Measurements from ENCODE around the gene ATG7.
"Not testable (repeated sequence)": the region's sequence is repeated elsewhere in the genome, so short reads cannot be mapped to it uniquely, and the experiment has no call there.

The ATG7 gene

DNA sequence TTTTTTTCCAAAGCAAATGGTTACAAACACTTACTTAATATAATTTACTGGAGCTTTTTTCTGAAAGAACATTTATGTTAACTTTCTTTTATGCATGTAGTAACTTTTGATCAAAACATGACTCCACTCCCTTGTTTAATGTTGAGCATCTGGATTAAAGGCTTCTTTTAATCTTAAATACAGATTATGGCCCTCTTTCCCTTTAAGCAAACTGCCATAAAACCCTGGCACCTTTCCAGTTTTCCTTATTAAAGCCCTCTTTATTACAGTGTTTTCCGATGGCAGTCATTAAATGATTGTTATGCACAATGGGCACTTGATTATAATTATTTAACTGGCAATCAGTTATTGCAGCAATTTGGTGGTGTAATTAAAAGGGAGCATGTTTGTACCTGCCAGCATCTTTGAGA lies 204.5 kb downstream of the ATG7 start:
- TF ChIP-seq, protein P1, sequence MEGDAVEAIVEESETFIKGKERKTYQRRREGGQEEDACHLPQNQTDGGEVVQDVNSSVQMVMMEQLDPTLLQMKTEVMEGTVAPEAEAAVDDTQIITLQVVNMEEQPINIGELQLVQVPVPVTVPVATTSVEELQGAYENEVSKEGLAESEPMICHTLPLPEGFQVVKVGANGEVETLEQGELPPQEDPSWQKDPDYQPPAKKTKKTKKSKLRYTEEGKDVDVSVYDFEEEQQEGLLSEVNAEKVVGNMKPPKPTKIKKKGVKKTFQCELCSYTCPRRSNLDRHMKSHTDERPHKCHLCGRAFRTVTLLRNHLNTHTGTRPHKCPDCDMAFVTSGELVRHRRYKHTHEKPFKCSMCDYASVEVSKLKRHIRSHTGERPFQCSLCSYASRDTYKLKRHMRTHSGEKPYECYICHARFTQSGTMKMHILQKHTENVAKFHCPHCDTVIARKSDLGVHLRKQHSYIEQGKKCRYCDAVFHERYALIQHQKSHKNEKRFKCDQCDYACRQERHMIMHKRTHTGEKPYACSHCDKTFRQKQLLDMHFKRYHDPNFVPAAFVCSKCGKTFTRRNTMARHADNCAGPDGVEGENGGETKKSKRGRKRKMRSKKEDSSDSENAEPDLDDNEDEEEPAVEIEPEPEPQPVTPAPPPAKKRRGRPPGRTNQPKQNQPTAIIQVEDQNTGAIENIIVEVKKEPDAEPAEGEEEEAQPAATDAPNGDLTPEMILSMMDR (IDR thresholded peaks at IDR 0.05; ENCODE audit: borderline replicate concordance, insufficient read depth, low read depth, low read length), result no peak
- no peak overlapping the region for H3K4me3 ChIP-seq (ENCODE audit: low read depth, low read length)

- no peak overlapping the region for H3K4me3 ChIP-seq (ENCODE audit: low read depth, low read length)
- TF ChIP-seq, protein P1 (IDR thresholded peaks at IDR 0.05; ENCODE audit: borderline replicate concordance, insufficient read depth, low read depth, low read length), result no peak
These were observed 205.3 kb downstream of the ATG7 start for GRCh38 chr3:11477407-11477911.

DNA sequence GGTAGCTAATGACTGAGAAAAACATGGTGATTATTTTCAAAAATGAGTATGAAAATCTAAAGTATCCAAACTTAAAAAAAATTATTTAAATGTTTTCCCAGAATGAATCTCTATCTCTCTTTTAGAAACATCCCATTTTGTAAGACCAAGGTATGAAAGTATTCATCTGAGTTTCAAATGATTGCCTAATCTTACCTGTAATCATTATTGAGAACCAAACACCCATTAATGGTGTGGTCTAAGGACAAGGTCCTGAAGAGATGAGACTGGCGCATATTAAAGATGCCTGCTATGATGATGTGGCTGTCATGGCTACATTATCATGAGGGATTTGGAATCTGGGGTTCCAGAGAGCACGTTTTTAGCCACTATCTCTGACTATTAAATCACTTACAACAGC lies 206.0 kb downstream of the ATG7 start:
- TF ChIP-seq, protein P1 (IDR thresholded peaks at IDR 0.05; ENCODE audit: borderline replicate concordance, insufficient read depth, low read depth, low read length), result no peak
- H3K4me3 ChIP-seq (ENCODE audit: low read depth, low read length), result no peak overlapping the region

- TF ChIP-seq, protein P1 (IDR thresholded peaks at IDR 0.05; ENCODE audit: borderline replicate concordance, insufficient read depth, low read depth, low read length), result no peak
- no peak overlapping the region for H3K4me3 ChIP-seq (ENCODE audit: low read depth, low read length)
These were observed 207.0 kb downstream of the ATG7 start for GRCh38 chr3:11479221-11479620.

DNA sequence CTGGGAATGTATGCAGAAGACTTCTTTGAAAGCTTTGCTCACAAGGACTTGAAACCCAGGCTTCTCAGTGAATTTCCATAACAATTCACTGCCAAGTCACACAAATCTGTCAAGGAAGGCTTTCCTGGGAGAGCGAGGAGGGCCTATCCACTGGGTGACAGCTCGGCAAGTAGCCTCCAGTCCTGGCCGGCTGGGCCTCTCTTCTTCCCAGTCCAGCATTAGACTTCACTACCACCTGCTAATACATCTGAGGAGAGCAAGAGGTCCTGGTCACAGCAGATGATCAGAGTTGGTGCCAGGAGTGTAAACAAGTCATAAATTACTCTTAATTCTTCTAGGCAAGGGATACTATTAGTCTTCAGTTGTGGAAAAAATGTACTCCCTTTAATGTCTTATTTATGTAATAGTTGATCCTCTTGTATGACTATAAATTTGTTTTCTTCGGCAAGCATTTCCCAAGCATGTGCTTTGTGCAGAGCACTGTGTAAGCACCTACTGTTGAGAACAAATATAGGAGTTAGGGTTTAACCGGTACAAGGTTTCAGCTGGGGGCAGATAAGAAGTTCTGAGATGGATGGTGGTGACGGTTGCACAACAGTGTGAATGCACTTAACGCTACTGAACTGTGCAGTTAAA lies 208.6 kb downstream of the ATG7 start:
- no peak overlapping the region for H3K4me3 ChIP-seq (ENCODE audit: low read depth, low read length)
- TF ChIP-seq, protein P1 (IDR thresholded peaks at IDR 0.05; ENCODE audit: borderline replicate concordance, insufficient read depth, low read depth, low read length), result no peak

DNA sequence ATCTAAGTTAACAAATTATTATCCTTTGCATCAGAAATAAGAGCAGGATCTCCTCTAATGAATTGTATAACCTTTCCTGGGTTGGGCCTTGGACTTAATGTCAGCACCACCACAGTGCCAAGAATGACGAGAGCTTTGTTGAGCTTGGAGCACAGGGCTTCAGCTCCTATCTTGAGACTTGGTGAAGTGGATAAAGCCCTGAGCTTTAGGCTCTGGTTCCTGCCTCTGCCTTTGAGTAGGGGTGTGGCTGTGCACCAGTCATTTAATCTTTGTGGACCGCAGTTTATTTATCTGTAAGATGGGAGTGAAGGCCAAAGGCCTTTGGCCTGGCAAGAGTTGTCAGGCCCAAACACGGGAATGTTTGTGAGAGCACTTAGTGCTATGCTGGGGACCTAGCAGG lies 209.4 kb downstream of the ATG7 start:
- H3K4me3 ChIP-seq (ENCODE audit: low read depth, low read length), result no peak overlapping the region
- TF ChIP-seq, protein P1 (IDR thresholded peaks at IDR 0.05; ENCODE audit: borderline replicate concordance, insufficient read depth, low read depth, low read length), result no peak

DNA sequence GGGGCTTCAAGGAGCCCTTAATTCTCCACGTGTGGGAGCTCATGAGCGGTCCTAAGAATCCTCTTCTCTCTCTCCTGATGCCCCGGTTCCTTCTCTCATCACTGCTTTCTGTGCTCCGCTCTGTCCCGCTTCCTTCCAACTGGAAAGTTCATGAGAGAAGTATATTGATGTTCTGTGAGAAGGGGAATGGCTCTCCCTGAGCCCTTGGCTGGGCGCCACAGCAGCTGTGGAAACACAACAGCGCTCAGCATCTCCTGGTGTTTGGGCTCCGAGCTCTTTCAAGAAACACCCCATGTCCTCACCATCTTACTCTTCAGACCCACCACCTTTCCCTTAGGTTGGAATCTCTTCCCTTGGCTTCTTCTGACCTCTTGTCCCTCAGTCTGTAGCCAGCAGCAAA lies 209.8 kb downstream of the ATG7 start:
- TF ChIP-seq, protein P1 (IDR thresholded peaks at IDR 0.05; ENCODE audit: borderline replicate concordance, insufficient read depth, low read depth, low read length), result no peak
- H3K4me3 ChIP-seq (ENCODE audit: low read depth, low read length), result no peak overlapping the region

DNA sequence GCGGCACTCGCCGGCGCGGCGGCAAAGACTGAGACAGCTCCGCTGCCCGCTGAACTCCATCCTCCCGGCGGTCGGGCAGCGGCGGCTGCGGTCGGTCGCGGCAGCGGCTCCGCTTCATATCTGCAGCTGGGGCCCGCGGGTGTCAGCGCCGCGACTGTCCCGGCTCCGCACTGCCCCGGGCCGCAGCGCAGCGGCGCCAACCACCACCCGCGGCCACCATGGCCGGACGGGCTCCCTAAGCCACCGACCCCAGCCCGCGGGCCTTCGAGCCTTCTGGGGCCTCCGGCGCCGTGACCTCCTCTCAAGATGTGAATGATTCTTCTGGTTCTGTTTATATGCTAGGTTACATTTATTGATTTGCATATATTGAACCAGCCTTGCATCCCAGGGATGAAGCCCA lies 216.2 kb downstream of the ATG7 start:
- H3K4me3 ChIP-seq (ENCODE audit: low read depth, low read length), result not testable (repeated sequence)
